ENCODE results near the gene MIER3. TPM values are rescaled to one million over a fixed set of nuclear protein-coding genes. Genes with fewer than 3 reads are reported as not detected.

Gene MIER3
- total and polyA plus RNA-seq, 2 experiments from 2014 or later: 7.1 to 41.9 TPM

DNA sequence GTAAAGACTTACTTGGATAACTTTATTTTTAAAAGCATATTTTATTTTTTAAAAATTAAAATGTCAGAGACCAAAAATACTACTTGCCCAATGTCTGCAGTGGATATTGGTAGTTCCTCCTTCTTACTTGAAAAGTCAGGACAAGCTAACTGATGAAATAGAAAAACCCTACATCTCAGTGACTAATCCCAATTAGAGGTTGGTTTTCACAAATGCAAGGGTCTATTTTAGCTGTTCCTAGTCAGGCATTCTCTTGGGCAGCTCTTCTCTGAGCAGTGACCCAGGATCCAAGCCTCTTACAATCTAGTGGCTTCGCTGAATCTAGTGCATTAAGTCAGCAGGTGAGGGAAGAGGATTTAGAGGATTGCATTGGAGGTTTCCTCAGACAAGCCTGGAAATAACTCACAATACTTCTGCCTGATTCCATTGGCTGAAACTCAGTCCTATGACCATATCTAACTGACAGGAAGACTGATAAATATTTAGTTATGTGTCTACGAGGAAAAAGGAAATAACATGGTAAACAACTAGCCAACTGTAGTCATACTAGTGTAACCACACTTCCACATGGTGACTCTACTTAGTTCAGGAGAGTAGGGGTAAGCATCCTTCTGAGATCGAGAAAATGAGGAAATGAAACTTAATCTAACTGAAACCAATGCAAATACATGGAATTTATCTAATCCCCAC lies 34.2 kb upstream of the MIER3 start:
- H3K4me2 ChIP-seq: no peak overlapping the region
- peaks cover 4% of the 10 kb centered on the region for H3K4me1 ChIP-seq (ENCODE audit: insufficient read depth)
- no peak overlapping the region for H2AFZ ChIP-seq
- no peak overlapping the region for H3K4me3 ChIP-seq
- no peak for DNase-seq (ENCODE audit: low spot score)
- H3K9me2 ChIP-seq (replicated peaks; ENCODE audit: insufficient read depth): no peaks in the 10 kb centered on the region
- 87% methylated on average over 3 of the region's 3 CpGs for WGBS (ENCODE audit: low lambda C conversion rate, missing lambda C conversion rate)
- H4K20me1 ChIP-seq (ENCODE audit: insufficient read depth, poor library complexity, severe bottlenecking): no peaks in the 10 kb centered on the region
- H3K79me2 ChIP-seq: no peaks in the 10 kb centered on the region
- no peak overlapping the region for H3K27ac ChIP-seq
- TF ChIP-seq, protein P1, sequence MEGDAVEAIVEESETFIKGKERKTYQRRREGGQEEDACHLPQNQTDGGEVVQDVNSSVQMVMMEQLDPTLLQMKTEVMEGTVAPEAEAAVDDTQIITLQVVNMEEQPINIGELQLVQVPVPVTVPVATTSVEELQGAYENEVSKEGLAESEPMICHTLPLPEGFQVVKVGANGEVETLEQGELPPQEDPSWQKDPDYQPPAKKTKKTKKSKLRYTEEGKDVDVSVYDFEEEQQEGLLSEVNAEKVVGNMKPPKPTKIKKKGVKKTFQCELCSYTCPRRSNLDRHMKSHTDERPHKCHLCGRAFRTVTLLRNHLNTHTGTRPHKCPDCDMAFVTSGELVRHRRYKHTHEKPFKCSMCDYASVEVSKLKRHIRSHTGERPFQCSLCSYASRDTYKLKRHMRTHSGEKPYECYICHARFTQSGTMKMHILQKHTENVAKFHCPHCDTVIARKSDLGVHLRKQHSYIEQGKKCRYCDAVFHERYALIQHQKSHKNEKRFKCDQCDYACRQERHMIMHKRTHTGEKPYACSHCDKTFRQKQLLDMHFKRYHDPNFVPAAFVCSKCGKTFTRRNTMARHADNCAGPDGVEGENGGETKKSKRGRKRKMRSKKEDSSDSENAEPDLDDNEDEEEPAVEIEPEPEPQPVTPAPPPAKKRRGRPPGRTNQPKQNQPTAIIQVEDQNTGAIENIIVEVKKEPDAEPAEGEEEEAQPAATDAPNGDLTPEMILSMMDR (IDR thresholded peaks at IDR 0.05; ENCODE audit: poor library complexity): no peak
- TF ChIP-seq EZH2phosphoT487 (IDR thresholded peaks at IDR 0.05; ENCODE audit: low read depth, severe bottlenecking, unreplicated experiment) (no peak), EZH2 (IDR thresholded peaks at IDR 0.05; ENCODE audit: borderline replicate concordance) (no peak)
- no peaks in the 10 kb centered on the region for H3K36me3 ChIP-seq (replicated peaks; ENCODE audit: insufficient read depth, low read depth)
- no peaks in the 10 kb centered on the region for H3K27me3 ChIP-seq
- H3K9me3 ChIP-seq (ENCODE audit: low read depth): no peaks in the 10 kb centered on the region

DNA sequence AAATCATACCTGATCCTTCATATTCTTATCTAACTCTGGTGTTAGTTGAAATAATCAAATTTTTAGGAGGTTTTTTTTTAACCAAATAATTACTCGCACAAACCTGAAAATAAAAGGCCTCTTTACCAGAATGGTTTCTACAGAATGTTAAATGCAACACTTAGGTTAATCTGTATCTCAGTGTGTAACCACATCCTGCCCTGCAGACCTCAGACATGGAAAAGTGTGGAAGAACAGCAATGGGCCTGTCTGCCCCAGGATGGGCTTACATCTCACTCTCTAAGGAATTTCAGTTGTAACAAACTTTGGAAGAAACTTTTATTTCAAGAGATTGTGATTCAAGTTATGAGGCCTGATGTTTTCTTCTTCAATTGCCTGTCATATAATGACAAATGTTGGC lies 32.5 kb upstream of the MIER3 start:
- Histone ChIP-seq H3K4me3 (no peak overlapping the region), H3K9me2 (replicated peaks; ENCODE audit: insufficient read depth) (no peaks in the 10 kb centered on the region), H3K27me3 (no peaks in the 10 kb centered on the region), H3K36me3 (replicated peaks; ENCODE audit: insufficient read depth, low read depth) (no peaks in the 10 kb centered on the region), H3K9me3 (ENCODE audit: low read depth) (no peaks in the 10 kb centered on the region), H3K27ac (no peak overlapping the region), H3K4me2 (no peak overlapping the region), H3K79me2 (no peaks in the 10 kb centered on the region), H3K4me1 (ENCODE audit: insufficient read depth) (peaks cover 4% of the 10 kb centered on the region), H2AFZ (no peak overlapping the region), H4K20me1 (ENCODE audit: insufficient read depth, poor library complexity, severe bottlenecking) (no peaks in the 10 kb centered on the region)
- no peak for DNase-seq (ENCODE audit: low spot score)
- WGBS (ENCODE audit: low lambda C conversion rate, missing lambda C conversion rate): 79% methylated on average over 1 of the region's 1 CpG
- TF ChIP-seq, protein P1 (IDR thresholded peaks at IDR 0.05; ENCODE audit: poor library complexity): no peak
- TF ChIP-seq EZH2 (IDR thresholded peaks at IDR 0.05; ENCODE audit: borderline replicate concordance) (no peak), EZH2phosphoT487 (IDR thresholded peaks at IDR 0.05; ENCODE audit: low read depth, severe bottlenecking, unreplicated experiment) (no peak)

DNA sequence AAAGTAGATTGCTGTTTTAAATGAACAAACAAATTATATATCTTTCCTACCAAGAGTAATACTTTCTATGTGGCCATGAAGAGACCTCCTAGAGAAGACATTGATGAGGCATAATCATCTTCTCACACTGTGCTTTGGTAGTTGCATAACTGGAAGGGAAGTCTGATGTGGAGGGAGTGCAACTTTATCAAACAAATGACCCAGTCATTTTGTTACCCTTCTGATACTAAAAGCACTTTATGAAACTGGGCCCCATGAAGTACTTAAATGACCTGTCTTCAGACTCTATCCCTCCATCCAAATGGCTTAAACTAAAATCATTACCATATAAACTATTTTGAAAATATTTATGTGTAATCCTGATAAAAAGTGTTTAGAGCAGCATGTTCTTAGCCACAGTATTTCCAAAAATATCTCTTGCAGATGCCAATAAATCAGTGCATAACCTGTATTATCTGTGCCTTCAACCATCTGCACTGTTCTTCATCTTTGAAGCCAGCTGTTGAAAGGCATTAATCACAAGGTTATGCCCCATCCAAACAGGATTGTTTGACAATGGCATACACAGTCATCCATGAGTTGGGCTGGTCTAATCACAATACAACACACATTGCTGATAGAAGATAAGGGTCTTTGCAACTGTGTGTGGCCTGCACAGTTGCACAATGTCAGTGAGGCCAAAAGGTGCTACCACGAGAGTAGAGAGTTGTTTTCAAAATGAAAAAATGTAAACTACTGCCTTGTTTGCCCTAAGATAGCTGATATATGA lies 31.9 kb upstream of the MIER3 start:
- Histone ChIP-seq H3K4me3 (no peak overlapping the region), H3K36me3 (replicated peaks; ENCODE audit: insufficient read depth, low read depth) (no peaks in the 10 kb centered on the region), H3K4me1 (ENCODE audit: insufficient read depth) (peaks cover 4% of the 10 kb centered on the region), H3K79me2 (no peaks in the 10 kb centered on the region), H3K9me2 (replicated peaks; ENCODE audit: insufficient read depth) (no peaks in the 10 kb centered on the region), H3K27ac (no peak overlapping the region), H3K27me3 (no peaks in the 10 kb centered on the region), H4K20me1 (ENCODE audit: insufficient read depth, poor library complexity, severe bottlenecking) (no peaks in the 10 kb centered on the region), H2AFZ (no peak overlapping the region), H3K9me3 (ENCODE audit: low read depth) (no peaks in the 10 kb centered on the region), H3K4me2 (peak overlapping the region; percentile 0)
- WGBS (ENCODE audit: low lambda C conversion rate, missing lambda C conversion rate): 33% methylated on average over 1 of the region's 1 CpG
- TF ChIP-seq EZH2 (IDR thresholded peaks at IDR 0.05; ENCODE audit: borderline replicate concordance) (no peak), EZH2phosphoT487 (IDR thresholded peaks at IDR 0.05; ENCODE audit: low read depth, severe bottlenecking, unreplicated experiment) (no peak)
- TF ChIP-seq, protein P1 (IDR thresholded peaks at IDR 0.05; ENCODE audit: poor library complexity): no peak
- peak; percentile 11 for DNase-seq (ENCODE audit: low spot score)
